Dermis blood vessel endothelial cell (primary cell): Measurements from ENCODE around the gene KCNK6. TPM values are rescaled to one million over a fixed set of nuclear protein-coding genes. Genes with fewer than 3 reads are reported as not detected.
A peak's percentile ranks its signal among the peaks of the same experiment; 100 is the strongest.
"Not testable (repeated sequence)": the region's sequence is repeated elsewhere in the genome, so short reads cannot be mapped to it uniquely, and the experiment has no call there.

Source experiments
- DNase-seq: peaks from one replicate; pipeline ENCODE4 v3.0.0; 2010
- total RNA-seq: library from RNA; depleted of rRNA; stranded (reverse); fragments of >200 nt; gene quantifications from 2 replicates; pipeline ENCODE4 v1.2.3, GENCODE V29; 2014

Gene KCNK6
- total RNA-seq, 1 donor from 2014 or later: 10.2 TPM

DNA sequence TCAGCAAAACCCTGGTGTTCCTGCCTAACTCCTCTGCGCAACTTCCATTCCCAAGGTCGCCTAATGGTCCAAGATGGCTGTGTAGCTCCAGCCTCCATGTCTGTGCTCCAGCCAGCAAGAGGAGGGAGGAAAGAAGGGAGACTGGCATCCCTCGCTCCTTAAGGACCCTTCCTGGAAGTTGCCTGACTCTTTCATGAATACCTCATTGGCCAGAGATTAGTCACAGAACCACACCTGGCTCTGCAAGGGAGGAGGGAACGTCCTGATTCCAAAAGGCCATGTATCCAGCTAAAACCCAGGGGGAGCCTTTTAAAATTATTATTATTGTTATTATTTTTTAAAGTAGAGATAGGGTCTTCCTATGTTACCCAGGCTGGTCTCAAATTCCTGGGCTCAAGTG lies 4.8 kb downstream of the KCNK6 start:
- DNase-seq: no peak

DNA sequence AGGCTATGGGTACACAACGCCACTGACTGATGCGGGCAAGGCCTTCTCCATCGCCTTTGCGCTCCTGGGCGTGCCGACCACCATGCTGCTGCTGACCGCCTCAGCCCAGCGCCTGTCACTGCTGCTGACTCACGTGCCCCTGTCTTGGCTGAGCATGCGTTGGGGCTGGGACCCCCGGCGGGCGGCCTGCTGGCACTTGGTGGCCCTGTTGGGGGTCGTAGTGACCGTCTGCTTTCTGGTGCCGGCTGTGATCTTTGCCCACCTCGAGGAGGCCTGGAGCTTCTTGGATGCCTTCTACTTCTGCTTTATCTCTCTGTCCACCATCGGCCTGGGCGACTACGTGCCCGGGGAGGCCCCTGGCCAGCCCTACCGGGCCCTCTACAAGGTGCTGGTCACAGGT lies 6.9 kb downstream of the KCNK6 start:
- DNase-seq: no peak

DNA sequence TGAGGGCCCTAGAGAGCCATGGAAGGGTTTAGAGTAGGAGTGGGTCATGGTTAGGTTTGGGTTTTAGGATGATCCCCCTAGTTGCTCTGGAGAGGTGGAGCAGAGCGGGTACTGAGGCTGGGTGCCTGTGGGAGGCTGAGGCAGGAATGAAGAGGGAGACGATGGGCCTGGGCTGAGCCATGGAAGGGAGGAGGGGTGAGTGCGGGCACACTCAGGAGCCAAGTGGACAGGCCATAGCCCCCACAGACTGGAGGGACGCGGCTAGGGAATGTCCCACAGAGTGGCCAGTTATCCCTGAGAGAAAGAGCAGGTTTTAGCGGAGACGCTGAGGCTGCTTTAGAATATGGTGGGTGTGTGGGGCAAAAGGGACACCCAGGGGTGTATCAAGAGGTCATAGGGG lies 10.0 kb downstream of the KCNK6 start:
- DNase-seq: no peak

DNA sequence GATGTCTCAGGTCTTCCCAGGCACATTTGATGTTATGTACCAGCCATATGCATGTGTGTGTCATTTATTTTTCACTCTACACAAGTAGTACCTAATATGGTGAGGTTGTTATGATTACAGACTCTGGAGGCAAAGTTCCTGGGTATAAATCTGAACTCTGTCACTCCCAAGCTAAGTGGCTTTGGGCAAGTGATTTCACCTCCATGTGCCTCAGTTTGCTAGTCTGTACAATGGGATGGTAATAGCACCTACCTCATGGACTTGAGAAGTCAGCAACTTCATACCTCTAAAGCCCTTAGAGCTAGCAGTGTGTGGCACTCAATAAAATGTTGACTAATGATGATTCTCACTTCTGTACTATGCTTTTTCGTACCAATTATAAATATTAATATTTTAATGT lies 12.1 kb downstream of the KCNK6 start:
- DNase-seq: no peak

DNA sequence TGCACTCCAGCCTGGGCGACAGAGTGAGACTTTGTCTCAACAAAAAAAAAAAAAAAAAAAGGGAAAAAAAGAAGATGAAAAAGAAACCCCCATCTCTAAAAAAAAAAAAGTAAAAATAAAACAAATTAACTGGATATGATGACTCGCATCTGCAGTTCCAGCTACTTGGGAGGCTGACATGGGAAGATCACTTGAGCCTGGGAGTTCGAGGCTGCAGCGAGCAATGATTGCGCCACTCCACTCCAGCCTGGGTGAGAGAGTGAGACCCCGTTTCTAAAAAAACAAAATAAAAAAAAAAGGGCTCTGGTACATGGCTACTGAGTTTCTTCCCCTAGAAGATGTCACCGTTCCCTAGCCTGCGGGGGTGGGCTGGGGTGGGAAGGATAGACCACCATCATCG lies 13.6 kb downstream of the KCNK6 start:
- no peak for DNase-seq

DNA sequence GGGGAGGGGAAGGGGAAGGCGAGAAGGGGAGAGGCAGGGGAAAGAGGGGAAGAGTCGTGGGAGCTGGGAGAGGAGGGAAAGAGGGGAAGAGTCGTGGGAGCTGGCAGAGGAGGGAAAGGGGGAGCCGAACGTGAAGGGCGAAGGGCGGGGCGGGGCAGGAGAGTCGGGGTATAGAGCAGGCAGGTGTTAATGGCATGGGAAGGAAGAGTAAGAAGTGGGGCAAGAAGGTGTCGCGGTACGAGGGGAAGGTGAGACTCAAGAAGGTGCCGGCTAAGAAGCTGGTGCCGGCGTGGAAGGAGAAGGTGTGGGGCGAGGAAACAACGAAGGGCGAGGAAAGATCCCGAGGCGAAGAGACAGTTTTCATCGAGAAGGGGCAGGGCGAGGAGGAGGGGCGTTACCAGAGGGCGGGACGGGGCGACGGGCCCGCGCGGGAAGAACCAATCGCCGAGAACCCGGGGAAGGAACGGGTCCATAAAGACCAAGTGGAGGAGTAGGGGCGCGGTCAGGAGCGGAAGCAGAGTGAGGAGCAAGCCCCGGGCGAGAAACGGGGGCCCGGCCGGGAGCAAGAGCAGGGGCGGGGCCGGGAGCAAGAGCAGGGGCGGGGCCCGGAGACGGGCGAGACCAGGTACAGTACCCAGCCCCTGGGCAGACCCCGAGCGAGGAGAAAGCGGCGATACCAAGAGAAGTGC lies 16.4 kb downstream of the KCNK6 start:
- peak; percentile 95 for DNase-seq

DNA sequence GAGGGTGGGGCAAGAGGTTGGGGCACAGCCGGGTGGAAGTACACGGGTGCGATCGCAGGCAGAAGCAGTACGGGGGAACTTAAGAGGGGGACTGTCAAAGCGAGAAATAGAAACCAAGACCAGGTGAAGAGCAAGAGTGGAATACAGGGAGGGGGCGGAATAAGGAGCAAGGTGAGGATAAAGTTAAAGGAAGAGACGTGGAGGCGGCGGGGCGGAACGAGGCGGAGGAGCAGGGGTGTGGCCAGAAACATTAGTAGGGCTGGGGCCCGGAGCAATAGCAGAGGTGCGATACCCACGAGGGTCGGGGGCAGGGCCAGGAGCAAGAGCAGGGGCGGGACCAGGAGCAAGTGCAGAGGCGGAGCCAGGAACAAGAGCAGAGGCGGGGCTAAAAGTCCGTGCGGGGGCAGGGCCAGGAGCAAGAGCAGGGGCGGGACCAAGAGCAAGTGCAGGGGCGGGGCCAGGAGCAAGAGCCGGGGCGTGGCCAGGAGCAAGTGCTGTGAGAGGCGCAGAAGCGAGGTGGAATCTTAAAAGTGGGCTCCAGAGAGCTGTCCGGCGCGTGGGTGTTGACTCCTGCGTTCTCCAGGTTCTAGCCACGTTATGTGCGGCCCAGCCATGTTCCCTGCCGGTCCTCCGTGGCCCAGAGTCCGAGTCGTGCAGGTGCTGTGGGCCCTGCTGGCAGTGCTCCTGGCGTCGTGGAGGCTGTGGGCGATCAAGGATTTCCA lies 17.2 kb downstream of the KCNK6 start:
- DNase-seq: peak; percentile 96

DNA sequence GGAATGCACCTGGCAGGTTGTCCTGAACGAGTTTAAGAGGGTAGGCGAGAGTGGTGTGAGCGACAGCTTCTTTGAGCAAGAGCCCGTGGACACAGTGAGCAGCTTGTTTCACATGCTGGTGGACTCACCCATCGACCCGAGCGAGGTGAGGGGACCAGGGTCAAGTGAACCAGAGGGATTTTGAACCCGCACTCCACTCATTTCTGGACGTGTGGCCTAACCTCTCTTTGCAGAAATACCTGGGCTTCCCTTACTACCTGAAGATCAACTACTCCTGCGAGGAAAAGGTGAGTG lies 17.7 kb downstream of the KCNK6 start:
- DNase-seq: no peak

DNA sequence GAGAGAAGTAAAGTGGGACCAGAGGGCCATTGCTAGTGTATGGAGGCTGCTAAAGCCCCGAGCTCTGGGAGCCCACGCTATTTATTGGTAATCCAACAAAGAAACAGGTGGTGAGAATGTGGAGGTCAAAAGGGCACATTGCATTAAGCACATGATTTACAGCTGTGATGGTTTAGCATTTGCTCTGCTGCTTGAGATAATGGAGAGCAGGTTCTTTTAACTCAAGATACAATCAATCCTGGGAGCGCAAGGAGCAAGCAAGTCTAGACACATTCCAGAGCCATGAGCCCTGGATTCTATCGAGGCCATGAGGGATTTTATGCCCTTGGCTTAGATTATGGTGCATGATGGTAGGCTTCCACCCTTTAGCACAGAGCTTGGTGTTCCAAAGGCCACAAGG lies 19.4 kb downstream of the KCNK6 start:
- DNase-seq: not testable (repeated sequence)

DNA sequence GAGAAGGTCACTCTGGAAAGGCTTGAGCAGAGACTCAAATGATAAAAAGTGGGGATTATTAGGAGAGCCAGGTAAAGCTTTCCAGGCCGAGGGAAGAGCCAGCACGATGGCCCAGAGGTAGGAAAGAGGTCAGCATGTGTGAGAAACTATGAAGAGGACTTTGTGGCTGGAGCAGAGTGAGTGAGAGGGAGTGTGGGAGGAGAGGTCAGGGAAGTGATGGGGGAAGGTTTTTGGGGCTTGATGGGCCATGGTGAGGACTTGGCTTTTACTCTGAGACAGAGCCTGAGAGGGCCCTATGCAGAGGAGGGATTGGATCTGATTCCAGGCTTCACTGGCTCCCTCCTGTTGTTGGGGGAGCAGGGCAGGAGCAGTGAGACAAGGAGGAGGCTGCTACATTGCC lies 21.3 kb downstream of the KCNK6 start:
- DNase-seq: no peak

DNA sequence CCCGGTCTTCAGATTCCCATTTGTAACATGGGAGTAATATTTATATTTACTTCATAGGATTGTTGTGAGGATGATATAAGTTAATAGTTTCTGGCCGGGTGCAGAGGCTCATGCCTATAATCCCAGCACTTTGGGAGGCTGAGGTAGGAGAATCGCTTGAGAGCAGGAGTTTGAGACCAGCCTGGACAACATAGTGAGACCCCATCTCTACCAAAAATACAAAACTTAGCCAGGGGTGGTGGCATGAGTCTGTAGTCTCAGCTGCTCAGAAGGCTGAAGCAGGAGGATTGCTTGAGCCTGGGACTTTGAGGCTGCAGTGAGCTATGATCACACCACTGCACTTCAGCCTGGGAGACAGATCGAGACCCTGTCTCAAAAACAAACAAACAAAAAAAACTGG lies 27.2 kb downstream of the KCNK6 start:
- no peak for DNase-seq

DNA sequence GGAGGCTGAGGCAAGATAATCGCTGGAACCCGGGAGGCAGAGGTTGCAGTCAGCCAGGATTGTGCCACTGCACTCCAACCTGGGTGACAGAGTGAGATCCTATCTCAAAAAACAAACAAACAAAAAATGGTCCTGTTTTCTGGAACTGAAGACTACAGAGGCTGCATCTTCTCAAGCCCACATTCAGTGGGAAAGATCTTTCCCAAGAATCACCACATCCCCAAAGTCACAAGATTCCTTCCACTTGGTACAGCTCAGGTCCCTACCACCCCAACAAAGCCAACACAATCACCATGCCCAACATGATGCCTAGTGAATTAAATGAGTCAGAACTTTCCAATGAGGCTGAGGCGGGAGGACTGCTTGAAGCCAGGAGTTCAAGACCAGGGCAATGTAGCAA lies 31.2 kb downstream of the KCNK6 start:
- no peak for DNase-seq

DNA sequence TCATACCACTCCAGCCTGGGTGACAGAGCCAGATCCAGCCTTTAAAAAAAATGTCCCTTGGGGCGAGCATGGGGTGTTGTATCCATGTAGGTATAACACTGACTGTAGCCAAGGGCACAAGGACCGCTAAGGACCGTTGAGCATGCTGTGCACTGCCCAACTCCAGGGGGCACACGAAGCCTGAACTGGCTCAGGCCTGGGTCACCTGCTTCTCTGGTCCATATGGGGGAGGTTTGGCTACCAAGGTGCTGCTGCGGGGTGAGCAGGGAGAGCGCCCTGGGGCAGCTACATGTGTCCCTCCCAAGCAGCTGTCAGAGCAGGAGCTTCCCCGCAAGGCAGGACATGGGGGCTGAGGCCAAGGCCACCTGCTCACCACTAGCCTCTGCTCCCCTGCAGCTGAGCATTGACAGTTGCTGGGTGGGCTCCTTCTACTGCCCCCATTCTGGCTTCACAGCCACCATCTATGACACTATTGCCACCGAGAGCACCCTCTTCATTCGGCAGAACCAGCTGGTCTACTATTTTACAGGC lies 32.3 kb downstream of the KCNK6 start:
- no peak for DNase-seq

DNA sequence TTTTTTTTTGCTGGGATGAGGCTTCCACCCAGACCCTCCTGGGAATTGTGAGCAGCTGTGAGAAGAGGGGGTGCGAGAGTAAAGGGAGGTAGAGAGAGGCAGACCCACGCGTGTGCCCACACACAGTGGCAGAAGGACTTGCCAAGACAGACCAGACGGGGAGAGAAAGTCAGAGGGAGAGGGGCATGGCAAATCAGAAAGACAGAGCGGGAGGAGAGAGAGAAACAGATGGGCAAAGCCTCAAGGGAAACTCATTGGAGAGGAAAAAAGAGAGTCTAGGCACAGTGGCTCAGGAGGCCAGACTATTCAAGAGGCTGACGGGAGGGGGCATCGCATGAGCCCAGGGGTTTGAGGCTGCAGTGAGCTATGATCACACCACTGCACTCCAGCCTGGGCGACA lies 33.0 kb downstream of the KCNK6 start:
- DNase-seq: no peak

DNA sequence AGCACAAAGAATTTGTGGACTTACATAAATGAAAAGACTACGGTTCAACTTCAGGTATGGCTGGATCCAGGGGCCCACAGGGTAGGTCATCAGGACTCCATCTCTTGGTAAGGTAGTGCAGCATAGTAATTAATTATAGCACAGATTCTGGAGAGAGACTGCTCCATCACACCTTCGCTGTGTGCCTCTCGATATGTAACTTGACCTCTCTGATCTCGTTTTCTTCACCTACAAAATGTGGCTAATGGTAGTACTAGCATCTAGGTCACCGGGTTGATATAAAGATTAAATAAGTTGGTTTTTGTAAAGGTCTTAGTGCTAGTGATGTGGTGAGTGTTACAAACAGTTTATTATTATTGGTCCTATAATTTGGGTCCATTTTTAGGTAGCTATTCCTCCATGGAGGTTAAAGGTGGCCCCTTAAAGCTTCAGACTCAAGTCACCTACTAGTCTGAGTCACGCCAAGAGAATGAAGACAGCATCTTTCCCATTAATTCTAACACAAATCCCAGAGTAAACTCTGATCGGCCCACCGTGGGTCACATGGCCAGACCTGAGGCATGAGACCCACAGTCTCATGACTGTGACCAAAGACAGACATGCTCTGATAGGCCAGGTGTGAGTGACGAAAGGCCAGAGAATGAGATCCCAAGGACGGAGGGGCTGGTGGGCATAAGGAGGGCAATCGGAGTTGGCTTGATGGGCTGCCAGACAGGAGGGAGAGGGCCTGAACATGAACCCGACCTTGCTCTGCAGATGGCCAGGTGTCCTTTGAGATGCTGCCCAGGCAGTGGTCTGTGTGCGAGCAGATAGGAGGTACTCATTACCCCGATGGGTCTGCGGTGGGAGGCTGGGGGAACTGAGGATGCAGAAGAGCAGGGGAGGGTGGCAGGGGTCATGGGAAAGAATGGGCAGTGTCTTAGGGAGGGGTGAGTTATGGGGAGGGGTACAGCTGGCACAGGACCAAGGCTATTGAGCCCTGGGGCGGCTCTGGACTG lies 36.4 kb downstream of the KCNK6 start:
- no peak for DNase-seq

DNA sequence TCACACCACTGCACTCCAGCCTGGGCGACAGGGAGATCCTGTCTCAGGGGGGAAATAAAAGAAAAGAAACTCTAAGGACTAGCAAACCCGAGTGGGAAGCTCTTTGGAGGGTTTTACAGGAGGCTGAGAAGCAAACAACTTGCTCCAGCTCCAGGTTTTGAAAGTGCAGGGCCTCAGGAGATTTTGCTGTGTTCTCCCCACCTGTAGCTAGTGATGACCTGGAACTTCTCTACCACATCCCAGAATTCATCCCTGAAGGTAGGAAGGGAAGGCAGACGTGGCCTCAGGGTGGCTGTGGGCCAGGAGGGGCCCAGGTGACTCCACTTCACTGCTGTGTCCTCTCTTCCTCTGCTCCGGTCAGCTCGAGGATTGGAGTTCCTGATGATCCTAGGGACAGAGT lies 38.4 kb downstream of the KCNK6 start:
- no peak for DNase-seq

DNA sequence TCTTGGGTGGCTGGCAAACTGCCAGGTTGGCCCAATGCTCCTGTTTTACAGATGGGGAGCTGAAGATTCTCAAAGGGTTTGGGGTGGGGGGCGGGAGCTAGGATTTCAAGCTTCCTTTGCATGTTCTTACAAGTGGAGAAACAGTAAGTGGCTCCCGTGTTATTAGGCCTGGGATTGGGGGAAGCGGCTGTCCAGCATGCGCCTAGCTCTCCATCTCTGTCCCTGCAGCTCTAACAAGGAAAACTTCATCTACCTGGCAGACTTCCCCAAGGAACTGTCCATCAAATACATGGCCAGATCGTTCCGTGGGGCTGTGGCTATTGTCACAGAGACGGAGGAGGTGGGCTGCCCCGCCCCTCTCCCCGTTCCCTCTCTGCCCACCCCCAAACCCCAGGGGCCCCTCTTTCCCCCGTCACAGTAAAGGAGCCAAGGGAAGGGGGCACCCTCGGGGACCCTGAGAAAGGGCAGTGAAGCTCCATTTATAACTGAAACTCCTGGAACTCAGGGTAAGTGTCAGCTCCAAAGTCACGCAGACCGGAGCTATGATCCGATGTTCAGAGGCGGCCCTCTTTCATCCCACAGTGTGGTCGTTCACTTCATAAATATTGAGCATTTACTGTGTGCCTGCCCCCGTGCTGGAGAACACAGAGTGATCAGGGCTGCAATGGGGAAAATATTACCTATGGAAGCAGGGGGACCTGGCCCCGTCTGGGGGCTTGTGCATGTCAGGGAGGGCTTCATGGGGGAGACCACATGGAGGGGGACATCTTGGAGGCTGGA lies 39.8 kb downstream of the KCNK6 start:
- no peak for DNase-seq

DNA sequence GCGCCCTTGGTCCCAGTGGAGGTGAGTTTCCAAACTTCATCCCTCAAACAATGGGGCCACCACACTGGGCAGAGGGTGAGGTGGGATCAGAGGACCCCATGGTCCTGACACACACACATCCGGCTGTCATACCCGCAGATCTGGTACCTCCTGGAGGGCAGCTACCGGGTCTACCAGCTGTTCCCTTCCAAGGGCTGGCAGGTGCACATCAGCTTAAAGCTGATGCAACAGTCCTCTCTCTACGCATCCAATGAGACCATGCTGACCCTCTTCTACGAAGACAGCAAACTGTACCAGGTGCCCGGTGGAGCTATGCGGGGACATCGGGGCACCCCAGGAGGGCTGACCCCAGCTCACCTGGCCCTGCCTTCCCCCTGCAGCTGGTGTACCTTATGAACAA lies 40.7 kb downstream of the KCNK6 start:
- no peak for DNase-seq

DNA sequence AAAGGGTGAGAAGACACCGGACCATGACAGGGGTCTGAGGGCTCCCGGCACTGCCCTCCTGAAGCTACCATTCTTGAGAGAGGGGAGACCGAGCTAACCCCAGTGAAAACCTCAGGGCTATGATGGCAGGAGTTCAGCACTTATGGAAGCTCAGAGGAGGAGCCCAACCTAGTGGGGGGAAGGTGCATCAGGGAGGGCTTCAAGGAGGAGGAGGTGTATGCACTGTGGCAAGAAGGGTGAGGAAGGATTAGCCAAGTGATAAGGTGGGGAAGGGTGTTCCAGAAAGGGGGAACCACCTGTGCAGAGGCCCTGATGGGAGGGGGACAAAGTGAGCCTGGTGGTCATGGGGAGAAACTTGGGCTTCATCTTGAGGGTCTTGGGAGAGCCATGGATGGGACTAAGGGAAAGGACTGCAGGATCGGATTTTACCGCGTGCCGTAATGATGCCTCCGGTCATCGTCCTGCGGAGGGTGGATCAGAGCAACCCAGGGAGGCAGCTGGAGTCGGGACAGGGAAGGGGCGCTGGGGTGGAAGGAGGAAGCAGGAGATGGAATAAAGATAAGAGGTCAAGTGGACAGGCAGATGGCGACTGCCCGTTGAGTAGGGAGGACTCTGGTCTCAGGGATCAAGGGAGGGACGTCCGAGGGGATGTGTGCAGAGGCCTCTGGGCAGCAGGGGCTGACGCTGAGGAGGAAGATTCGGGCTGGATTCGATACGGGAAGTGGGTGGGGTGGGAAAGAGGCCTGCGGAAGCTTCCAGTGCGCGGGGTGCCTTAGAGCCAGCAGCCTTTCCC lies 41.4 kb downstream of the KCNK6 start:
- DNase-seq: no peak

DNA sequence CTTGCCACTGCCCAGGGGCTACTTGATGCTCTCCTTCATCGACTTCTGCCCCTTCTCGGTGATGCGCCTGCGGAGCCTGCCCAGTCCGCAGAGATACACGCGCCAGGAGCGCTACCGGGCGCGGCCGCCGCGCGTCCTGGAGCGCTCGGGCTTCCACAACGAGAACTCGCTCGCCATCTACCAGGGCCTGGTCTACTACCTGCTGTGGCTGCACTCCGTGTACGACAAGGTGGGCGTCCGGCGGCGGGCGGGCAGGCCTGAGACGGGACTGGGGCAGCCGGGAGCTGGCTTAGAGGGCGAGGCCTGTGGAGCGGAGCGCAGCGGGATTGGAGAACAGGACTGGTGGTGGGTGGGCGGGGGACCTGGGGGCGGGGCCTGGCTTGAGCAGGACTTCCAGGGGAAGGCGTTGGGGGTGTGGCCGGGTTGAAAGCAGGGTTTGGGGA lies 42.0 kb downstream of the KCNK6 start:
- peak; percentile 76 for DNase-seq
